ENCODE data around the gene COX19. TPM values are rescaled to one million over a fixed set of nuclear protein-coding genes. Genes with fewer than 3 reads are reported as not detected.
"Not testable (repeated sequence)": the region's sequence is repeated elsewhere in the genome, so short reads cannot be mapped to it uniquely, and the experiment has no call there.

COX19 gene
- total RNA-seq, 4 donors from 2014 or later: 11.6 to 55.2 (median 13.2) TPM

GRCh38 chr7:927031-927671, 48.2 kb downstream of the COX19 start:
- Histone ChIP-seq H3K4me1 (peaks cover 22% of the 10 kb centered on the region), H3K4me3 (no peak overlapping the region), H3K27ac (no peak overlapping the region), H3K36me3 (no peaks in the 10 kb centered on the region), H3K9me3 (no peaks in the 10 kb centered on the region), H3K27me3 (peaks cover 3% of the 10 kb centered on the region)
- TF ChIP-seq EP300 (IDR thresholded peaks at IDR 0.05): no peak
- no peak for TF ChIP-seq CTCF (IDR thresholded peaks at IDR 0.05)
- TF ChIP-seq POLR2AphosphoS5 (IDR thresholded peaks at IDR 0.05): no peak
- no peak for TF ChIP-seq POLR2A (IDR thresholded peaks at IDR 0.05)
- DNase-seq (ENCODE audit: low spot score in 2 of 2): peak; percentile 60 to 76
- WGBS: 39% methylated on average over 17 of the region's 21 CpGs

DNA sequence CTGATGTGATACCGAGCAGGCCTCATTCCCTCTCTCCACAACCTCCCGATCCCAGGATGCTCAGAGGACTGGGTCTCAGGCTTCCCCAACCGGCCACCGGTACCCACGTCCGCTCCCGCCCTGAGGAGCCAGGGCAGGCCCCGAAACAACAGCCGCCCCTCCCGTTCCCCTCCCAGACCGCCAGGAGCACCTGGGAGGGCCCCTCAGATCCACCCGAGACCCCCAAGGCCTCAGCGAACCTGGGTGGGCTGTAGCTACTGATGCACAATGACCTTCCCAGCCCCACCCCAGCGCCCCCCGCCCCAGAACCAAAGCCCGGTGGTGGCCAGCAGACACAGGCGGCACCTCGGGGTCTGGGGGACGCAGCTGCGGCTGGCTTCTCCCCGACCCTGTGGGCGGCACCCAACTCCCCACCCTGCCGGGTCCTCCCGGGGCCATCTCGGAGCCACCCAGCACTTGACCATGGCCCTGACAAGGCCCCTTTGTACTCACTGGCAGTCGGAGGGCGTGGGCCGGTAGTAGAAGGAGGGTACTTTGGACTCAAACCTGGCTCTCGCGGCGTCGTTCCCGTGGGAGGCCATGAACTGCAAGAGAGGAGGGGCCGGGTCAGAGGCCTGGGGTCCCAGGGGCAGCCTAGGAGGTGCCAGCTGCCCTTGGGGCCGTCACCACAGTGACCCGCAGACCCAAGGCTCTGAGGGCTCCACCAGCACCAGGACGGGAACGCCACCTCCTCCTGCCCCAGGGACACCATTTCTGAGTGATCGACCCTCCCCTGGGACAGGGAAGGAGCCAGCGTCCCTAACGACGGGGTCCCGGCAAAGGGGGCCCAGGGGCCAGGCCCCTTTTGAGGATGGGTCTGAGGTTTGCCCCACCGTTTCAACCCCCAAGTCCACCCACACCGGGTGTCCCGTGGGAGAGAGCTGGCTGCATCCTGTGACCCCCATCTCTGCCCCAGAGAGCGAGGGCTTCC, 49.0 kb downstream of the COX19 start:
- TF ChIP-seq EP300 (IDR thresholded peaks at IDR 0.05) (no peak), POLR2A (IDR thresholded peaks at IDR 0.05) (no peak), POLR2AphosphoS5 (IDR thresholded peaks at IDR 0.05) (no peak), CTCF (IDR thresholded peaks at IDR 0.05) (no peak)
- no peak overlapping the region for H3K4me3 ChIP-seq
- H3K27ac ChIP-seq: peak overlapping the region; percentile 54
- H3K27me3 ChIP-seq: peaks cover 7% of the 10 kb centered on the region
- WGBS: 73% methylated on average over 21 of the region's 47 CpGs
- no peaks in the 10 kb centered on the region for H3K36me3 ChIP-seq
- DNase-seq (ENCODE audit: low spot score in 2 of 2): peak; percentile 60 to 77
- no peaks in the 10 kb centered on the region for H3K9me3 ChIP-seq
- peaks cover 23% of the 10 kb centered on the region for H3K4me1 ChIP-seq

DNA sequence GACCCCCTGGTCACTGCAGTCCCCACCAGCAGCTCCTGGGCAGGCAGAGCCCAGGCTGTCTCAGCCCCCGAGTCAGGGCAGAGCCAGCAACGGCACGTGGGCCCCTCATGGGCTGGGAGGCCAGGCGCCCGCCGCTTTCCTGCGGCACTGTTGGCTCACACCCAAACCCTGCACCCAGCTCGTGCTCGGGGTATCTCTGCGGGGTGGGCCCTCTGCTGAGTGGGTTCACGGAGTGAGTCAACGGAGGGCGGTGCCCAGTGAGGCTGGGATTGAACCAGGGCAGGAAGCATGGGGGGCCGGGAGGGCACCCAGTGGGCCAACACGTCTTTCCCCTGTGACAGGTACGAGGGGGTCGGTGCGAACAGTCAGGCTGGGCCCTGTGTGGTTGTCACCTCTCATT, 49.7 kb downstream of the COX19 start:
- Histone ChIP-seq H3K36me3 (no peaks in the 10 kb centered on the region), H3K27ac (peak overlapping the region; percentile 54), H3K9me3 (no peaks in the 10 kb centered on the region), H3K4me1 (peaks cover 23% of the 10 kb centered on the region), H3K27me3 (peaks cover 7% of the 10 kb centered on the region), H3K4me3 (no peak overlapping the region)
- peak; percentile 71 to 79 for DNase-seq (ENCODE audit: low spot score in 2 of 2)
- TF ChIP-seq POLR2AphosphoS5 (IDR thresholded peaks at IDR 0.05): no peak
- TF ChIP-seq EP300 (IDR thresholded peaks at IDR 0.05): no peak
- no peak for TF ChIP-seq POLR2A (IDR thresholded peaks at IDR 0.05)
- no peak for TF ChIP-seq CTCF (IDR thresholded peaks at IDR 0.05)
- 60% methylated on average over 12 of the region's 18 CpGs for WGBS

DNA sequence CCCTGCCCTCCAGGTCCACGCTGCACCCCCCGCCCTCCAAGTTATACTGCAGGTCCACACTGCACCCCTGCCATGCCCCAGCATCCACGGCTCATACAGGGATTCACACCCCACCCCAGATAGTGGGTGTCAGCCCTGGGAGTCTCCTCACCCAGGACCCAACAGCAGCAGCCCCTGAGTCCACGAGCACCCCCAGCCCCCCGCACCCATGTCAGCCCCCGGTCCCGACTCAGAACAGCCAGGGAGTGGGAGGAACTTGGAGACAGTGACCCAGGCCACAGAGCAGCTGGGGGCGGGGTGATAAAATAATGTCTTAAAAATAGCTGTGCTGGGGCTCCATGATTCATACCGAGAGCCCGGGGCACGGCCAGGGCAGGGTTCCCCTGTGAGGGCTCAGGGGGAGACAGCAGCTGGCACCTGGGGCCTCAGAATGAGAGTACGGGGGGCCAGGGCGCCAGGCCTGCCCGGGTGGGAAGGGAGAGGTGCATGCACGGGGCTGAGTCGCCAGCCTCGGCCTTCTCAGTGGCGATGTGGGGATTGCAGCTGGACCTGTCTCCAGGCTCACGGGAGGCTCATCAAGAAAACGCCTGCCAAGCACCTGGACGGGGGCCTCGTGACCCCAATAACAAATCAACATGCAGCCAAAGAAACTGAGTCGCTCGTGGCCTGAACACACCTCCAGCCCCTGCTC, 50.7 kb downstream of the COX19 start:
- peaks cover 11% of the 10 kb centered on the region for H3K27me3 ChIP-seq
- H3K36me3 ChIP-seq: no peaks in the 10 kb centered on the region
- peak; percentile 57 to 77 for DNase-seq (ENCODE audit: low spot score in 2 of 2)
- H3K4me1 ChIP-seq: peaks cover 23% of the 10 kb centered on the region
- TF ChIP-seq POLR2A (IDR thresholded peaks at IDR 0.05) (no peak), EP300 (IDR thresholded peaks at IDR 0.05) (no peak), CTCF (IDR thresholded peaks at IDR 0.05) (no peak), POLR2AphosphoS5 (IDR thresholded peaks at IDR 0.05) (no peak)
- H3K27ac ChIP-seq: no peak overlapping the region
- H3K4me3 ChIP-seq: no peak overlapping the region
- WGBS: 57% methylated on average over 22 of the region's 24 CpGs
- H3K9me3 ChIP-seq: no peaks in the 10 kb centered on the region

- WGBS: no CpG with 5 or more reads among the region's 25 CpGs
- not testable (repeated sequence) for H3K36me3 ChIP-seq
Observed at GRCh38 chr7:924042-924441, 51.3 kb downstream of the COX19 start.

More at GRCh38 chr7:924042-924441, 51.3 kb downstream of the COX19 start:
- H3K27me3 ChIP-seq: peaks cover 11% of the 10 kb centered on the region
- peak in 1 of 2 donors; percentile 63 for DNase-seq (ENCODE audit: low spot score in 2 of 2)
- H3K9me3 ChIP-seq, H3K27ac ChIP-seq, H3K4me3 ChIP-seq: not testable (repeated sequence)
- peaks cover 23% of the 10 kb centered on the region for H3K4me1 ChIP-seq
